ENCODE measurements around the gene ACLY. TPM values are rescaled to one million over a fixed set of nuclear protein-coding genes. Genes with fewer than 3 reads are reported as not detected.

ACLY gene
- total RNA-seq, 1 donor from 2014 or later, result 161 TPM

GRCh38 chr17:41821776-41822175 lies 97.0 kb downstream of the ACLY start:
- TF ChIP-seq CTCF (conservative IDR thresholded peaks at IDR 0.05), result no peak
- Mint-ChIP-seq H3K4me1 (ENCODE audit: unreplicated experiment) (peaks cover 4% of the 10 kb centered on the region), H3K9me3 (no peaks in the 10 kb centered on the region), H3K36me3 (peaks cover 6% of the 10 kb centered on the region), H3K4me3 (no peak overlapping the region), H3K27me3 (no peaks in the 10 kb centered on the region), H3K27ac (no peak overlapping the region)
- no peak for DNase-seq (ENCODE audit: extremely low spot score, unreplicated experiment)

GRCh38 chr17:41818024-41818423 lies 100.7 kb downstream of the ACLY start:
- H3K9me3 Mint-ChIP-seq, result no peaks in the 10 kb centered on the region
- DNase-seq (ENCODE audit: extremely low spot score, unreplicated experiment), result no peak
- peaks cover 8% of the 10 kb centered on the region for H3K4me1 Mint-ChIP-seq (ENCODE audit: unreplicated experiment)
- no peaks in the 10 kb centered on the region for H3K36me3 Mint-ChIP-seq
- no peak for TF ChIP-seq CTCF (conservative IDR thresholded peaks at IDR 0.05)
- H3K27ac Mint-ChIP-seq, result no peak overlapping the region
- no peaks in the 10 kb centered on the region for H3K27me3 Mint-ChIP-seq
- no peak overlapping the region for H3K4me3 Mint-ChIP-seq

Other genes starting within 250 kb of the ACLY start
- 677 and 972 TPM in 2 replicates for gene EIF1, start 230.1 kb downstream of the ACLY start, total RNA-seq (ENCODE audit: low replicate concordance)
- 119 and 193 TPM in 2 replicates for gene GAST, start 206.6 kb downstream of the ACLY start, total RNA-seq (ENCODE audit: low replicate concordance)
- gene HAP1, start 184.3 kb downstream of the ACLY start, total RNA-seq (ENCODE audit: low replicate concordance), result 4.3 and 11.6 TPM in 2 replicates
- 169 and 505 TPM in 2 replicates for gene JUP, start 132.2 kb downstream of the ACLY start, total RNA-seq (ENCODE audit: low replicate concordance)
- gene P3H4, start 107.0 kb downstream of the ACLY start, total RNA-seq (ENCODE audit: low replicate concordance), result 24.7 and 50.5 TPM in 2 replicates
- 54.3 and 249 TPM in 2 replicates for gene FKBP10, start 105.9 kb downstream of the ACLY start, total RNA-seq (ENCODE audit: low replicate concordance)
- gene NT5C3B, start 82.7 kb downstream of the ACLY start, total RNA-seq (ENCODE audit: low replicate concordance), result 46.0 and 74.8 TPM in 2 replicates
- 0.24 TPM in 1 of 2 replicates, not detected in the other for gene KLHL10, start 81.1 kb downstream of the ACLY start, total RNA-seq (ENCODE audit: low replicate concordance)
- 20.5 and 20.6 TPM in 2 replicates for gene KLHL11, start 53.5 kb downstream of the ACLY start, total RNA-seq (ENCODE audit: low replicate concordance)
- 1.9 and 4.5 TPM in 2 replicates for gene ODAD4, start 11.7 kb upstream of the ACLY start, total RNA-seq (ENCODE audit: low replicate concordance)
- 60.0 and 84.3 TPM in 2 replicates for gene CNP, start 47.8 kb upstream of the ACLY start, total RNA-seq (ENCODE audit: low replicate concordance)
- gene DNAJC7, start 98.5 kb upstream of the ACLY start, total RNA-seq (ENCODE audit: low replicate concordance), result 77.3 and 88.7 TPM in 2 replicates
- 44.7 and 45.0 TPM in 2 replicates for gene NKIRAS2, start 101.1 kb upstream of the ACLY start, total RNA-seq (ENCODE audit: low replicate concordance)
- 2.1 and 3.0 TPM in 2 replicates for gene C17orf113, start 131.7 kb upstream of the ACLY start, total RNA-seq (ENCODE audit: low replicate concordance)
- gene ZNF385C, start 179.5 kb upstream of the ACLY start, total RNA-seq (ENCODE audit: low replicate concordance), result 1.7 and 3.3 TPM in 2 replicates
- gene DHX58, start 193.8 kb upstream of the ACLY start, total RNA-seq (ENCODE audit: low replicate concordance), result 0.72 and 1.3 TPM in 2 replicates
- gene KAT2A, start 202.4 kb upstream of the ACLY start, total RNA-seq (ENCODE audit: low replicate concordance), result 36.0 and 63.5 TPM in 2 replicates
- gene HSPB9, start 203.9 kb upstream of the ACLY start, total RNA-seq (ENCODE audit: low replicate concordance), result 0.36 TPM in 1 of 2 replicates, not detected in the other
- 85.6 and 107 TPM in 2 replicates for gene RAB5C, start 236.0 kb upstream of the ACLY start, total RNA-seq (ENCODE audit: low replicate concordance)